ENCODE results near the gene SPDEF. TPM values are rescaled to one million over a fixed set of nuclear protein-coding genes. Genes with fewer than 3 reads are reported as not detected.

The SPDEF gene
- total RNA-seq, 2 experiments from 2014 or later = 0.18 TPM; not detected in 1

GRCh38 chr6:34583461-34583860, 27.3 kb upstream of the SPDEF start:
- H3K9me3 Mint-ChIP-seq (ENCODE audit: low read depth) = no peaks in the 10 kb centered on the region
- CTCF ChIA-PET = interaction anchor here (0.9 kb wide), 1 partner anchor 25 kb away, joined by 3 read pairs; no protein-coding TSS in a partner anchor
- DNase-seq (peak; percentile 47), ATAC-seq (no peak)
- H3K27me3 Mint-ChIP-seq = no peaks in the 10 kb centered on the region
- intact Hi-C loops (cut with DNase I, micrococcal nuclease) = loop anchor here in 1 of 2 experiments (1.0 kb wide), 1 partner anchor 123 kb away; no protein-coding TSS in a partner anchor
- H3K4me3 Mint-ChIP-seq = no peak overlapping the region
- H3K27ac Mint-ChIP-seq = no peak overlapping the region
- POLR2A ChIA-PET = no interaction called here
- no peaks in the 10 kb centered on the region for H3K36me3 Mint-ChIP-seq (ENCODE audit: low read depth)
- H3K4me1 Mint-ChIP-seq = no peaks in the 10 kb centered on the region

DNA sequence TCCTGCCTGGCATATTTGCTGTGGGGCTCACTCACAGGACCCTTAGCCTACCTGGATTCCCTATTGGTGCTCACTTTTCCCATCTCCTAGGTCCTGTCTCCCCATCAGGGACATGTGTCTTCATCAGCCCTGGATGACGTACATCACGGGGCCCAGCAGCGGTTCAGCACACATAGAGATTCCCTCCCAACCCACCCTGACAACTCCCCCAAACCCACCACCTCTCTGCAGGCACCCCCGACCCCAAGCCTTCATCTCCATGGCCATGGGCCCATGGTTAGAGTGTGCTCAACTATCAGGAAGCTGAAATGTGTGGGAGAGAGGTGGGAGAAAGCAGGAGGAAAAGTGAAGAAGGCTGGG, 25.4 kb upstream of the SPDEF start:
- Mint-ChIP-seq H3K27me3 (no peaks in the 10 kb centered on the region), H3K9me3 (ENCODE audit: low read depth) (no peaks in the 10 kb centered on the region), H3K27ac (no peak overlapping the region), H3K4me3 (no peak overlapping the region), H3K36me3 (ENCODE audit: low read depth) (no peaks in the 10 kb centered on the region), H3K4me1 (no peaks in the 10 kb centered on the region)
- DNase-seq = no peak
- intact Hi-C loops (cut with DNase I, micrococcal nuclease) = no loop called here
- no peak for ATAC-seq
- ChIA-PET POLR2A (no interaction called here), CTCF (no interaction called here)

GRCh38 chr6:34580707-34581560, 24.8 kb upstream of the SPDEF start:
- Mint-ChIP-seq H3K36me3 (ENCODE audit: low read depth) (no peaks in the 10 kb centered on the region), H3K4me1 (no peaks in the 10 kb centered on the region), H3K27ac (no peak overlapping the region), H3K27me3 (no peaks in the 10 kb centered on the region), H3K9me3 (ENCODE audit: low read depth) (no peaks in the 10 kb centered on the region), H3K4me3 (no peak overlapping the region)
- CTCF ChIA-PET = interaction anchor here (0.8 to 1.7 kb wide), 4 partner anchors 11 to 76 kb away, joined by 3 to 5 read pairs (median 3); no protein-coding TSS in a partner anchor
- no peak for DNase-seq
- no peak for ATAC-seq
- intact Hi-C loops (cut with DNase I, micrococcal nuclease) = no loop called here
- POLR2A ChIA-PET = no interaction called here

- ChIA-PET CTCF (no interaction called here), POLR2A (no interaction called here)
- intact Hi-C loops (cut with DNase I, micrococcal nuclease) = no loop called here
- Mint-ChIP-seq H3K27me3 (no peaks in the 10 kb centered on the region), H3K27ac (no peak overlapping the region), H3K36me3 (ENCODE audit: low read depth) (no peaks in the 10 kb centered on the region), H3K4me3 (no peak overlapping the region), H3K9me3 (ENCODE audit: low read depth) (no peaks in the 10 kb centered on the region), H3K4me1 (no peaks in the 10 kb centered on the region)
- ATAC-seq (no peak), DNase-seq (no peak)
These were observed 22.5 kb upstream of the SPDEF start for GRCh38 chr6:34578445-34579262.

- H3K9me3 Mint-ChIP-seq (ENCODE audit: low read depth) = no peaks in the 10 kb centered on the region
- H3K4me3 Mint-ChIP-seq = no peak overlapping the region
- no peak for ATAC-seq
- H3K27ac Mint-ChIP-seq = no peak overlapping the region
- H3K36me3 Mint-ChIP-seq (ENCODE audit: low read depth) = no peaks in the 10 kb centered on the region
- no peaks in the 10 kb centered on the region for H3K4me1 Mint-ChIP-seq
- intact Hi-C loops (cut with DNase I, micrococcal nuclease) = no loop called here
- no peaks in the 10 kb centered on the region for H3K27me3 Mint-ChIP-seq
- ChIA-PET POLR2A (no interaction called here), CTCF (interaction anchor here (1.1 kb wide), 1 partner anchor 117 kb away, joined by 4 read pairs; no protein-coding TSS in a partner anchor)
- no peak for DNase-seq
These were observed 20.3 kb upstream of the SPDEF start for GRCh38 chr6:34576286-34576955.

- Mint-ChIP-seq H3K9me3 (ENCODE audit: low read depth) (no peaks in the 10 kb centered on the region), H3K4me3 (no peak overlapping the region), H3K27ac (no peak overlapping the region), H3K36me3 (ENCODE audit: low read depth) (no peaks in the 10 kb centered on the region), H3K4me1 (no peaks in the 10 kb centered on the region), H3K27me3 (no peaks in the 10 kb centered on the region)
- DNase-seq (no peak), ATAC-seq (no peak)
- intact Hi-C loops (cut with DNase I, micrococcal nuclease) = no loop called here
- POLR2A ChIA-PET = no interaction called here
- CTCF ChIA-PET = interaction anchor here (0.7 to 1.1 kb wide), 2 partner anchors 20 to 116 kb away, joined by 3 to 4 read pairs; no protein-coding TSS in a partner anchor
These were observed 19.2 kb upstream of the SPDEF start for GRCh38 chr6:34575326-34575725.

GRCh38 chr6:34574647-34575293, 18.6 kb upstream of the SPDEF start:
- DNase-seq = no peak
- Mint-ChIP-seq H3K36me3 (ENCODE audit: low read depth) (no peaks in the 10 kb centered on the region), H3K27ac (no peak overlapping the region), H3K27me3 (no peaks in the 10 kb centered on the region), H3K4me1 (no peaks in the 10 kb centered on the region), H3K4me3 (no peak overlapping the region), H3K9me3 (ENCODE audit: low read depth) (no peaks in the 10 kb centered on the region)
- ATAC-seq = no peak
- ChIA-PET POLR2A (no interaction called here), CTCF (interaction anchor here (0.7 to 1.1 kb wide), 3 partner anchors 20 to 115 kb away, joined by 3 to 4 read pairs (median 3); no protein-coding TSS in a partner anchor)
- intact Hi-C loops (cut with DNase I, micrococcal nuclease) = no loop called here

GRCh38 chr6:34573567-34574183, 17.5 kb upstream of the SPDEF start:
- ATAC-seq (no peak), DNase-seq (no peak)
- Mint-ChIP-seq H3K4me3 (no peak overlapping the region), H3K4me1 (no peaks in the 10 kb centered on the region), H3K27me3 (no peaks in the 10 kb centered on the region), H3K36me3 (ENCODE audit: low read depth) (no peaks in the 10 kb centered on the region), H3K9me3 (ENCODE audit: low read depth) (no peaks in the 10 kb centered on the region), H3K27ac (no peak overlapping the region)
- POLR2A ChIA-PET = no interaction called here
- intact Hi-C loops (cut with DNase I, micrococcal nuclease) = no loop called here
- CTCF ChIA-PET = interaction anchor here (0.9 to 1.1 kb wide), 2 partner anchors 35 to 113 kb away, joined by 3 to 5 read pairs; no protein-coding TSS in a partner anchor

DNA sequence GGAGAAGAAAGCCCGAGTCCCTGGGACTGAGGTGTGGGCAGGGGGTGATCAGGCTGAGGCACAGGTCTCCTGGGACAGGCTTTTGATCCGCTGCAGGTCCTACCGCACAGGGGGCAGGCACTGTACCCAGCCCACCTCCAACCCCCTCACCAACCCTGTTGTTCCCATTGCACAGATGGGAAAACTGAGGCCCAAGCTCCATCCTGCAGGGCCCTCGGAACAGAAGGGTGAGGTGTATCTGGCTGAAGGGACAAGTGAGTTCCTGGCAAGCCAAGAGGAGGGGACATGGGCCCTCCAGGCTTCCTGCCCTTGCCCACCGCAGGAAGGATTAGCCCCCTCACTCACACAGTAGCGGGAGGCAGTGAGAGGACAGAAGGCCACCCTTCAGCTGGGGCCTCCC, 16.5 kb upstream of the SPDEF start:
- no peaks in the 10 kb centered on the region for H3K36me3 Mint-ChIP-seq (ENCODE audit: low read depth)
- DNase-seq = no peak
- H3K4me3 Mint-ChIP-seq = no peak overlapping the region
- no peaks in the 10 kb centered on the region for H3K9me3 Mint-ChIP-seq (ENCODE audit: low read depth)
- ATAC-seq = no peak
- no peaks in the 10 kb centered on the region for H3K4me1 Mint-ChIP-seq
- ChIA-PET POLR2A (no interaction called here), CTCF (no interaction called here)
- no peak overlapping the region for H3K27ac Mint-ChIP-seq
- intact Hi-C loops (cut with DNase I, micrococcal nuclease) = no loop called here
- H3K27me3 Mint-ChIP-seq = no peaks in the 10 kb centered on the region

- H3K4me3 Mint-ChIP-seq = no peak overlapping the region
- CTCF ChIA-PET = no interaction called here
- ATAC-seq (no peak), DNase-seq (no peak)
- no peaks in the 10 kb centered on the region for H3K27me3 Mint-ChIP-seq
- POLR2A ChIA-PET = no interaction called here
- no peaks in the 10 kb centered on the region for H3K36me3 Mint-ChIP-seq (ENCODE audit: low read depth)
- H3K4me1 Mint-ChIP-seq = no peaks in the 10 kb centered on the region
- intact Hi-C loops (cut with DNase I, micrococcal nuclease) = no loop called here
- no peak overlapping the region for H3K27ac Mint-ChIP-seq
- H3K9me3 Mint-ChIP-seq (ENCODE audit: low read depth) = no peaks in the 10 kb centered on the region
These were observed 15.9 kb upstream of the SPDEF start for GRCh38 chr6:34572021-34572420.

DNA sequence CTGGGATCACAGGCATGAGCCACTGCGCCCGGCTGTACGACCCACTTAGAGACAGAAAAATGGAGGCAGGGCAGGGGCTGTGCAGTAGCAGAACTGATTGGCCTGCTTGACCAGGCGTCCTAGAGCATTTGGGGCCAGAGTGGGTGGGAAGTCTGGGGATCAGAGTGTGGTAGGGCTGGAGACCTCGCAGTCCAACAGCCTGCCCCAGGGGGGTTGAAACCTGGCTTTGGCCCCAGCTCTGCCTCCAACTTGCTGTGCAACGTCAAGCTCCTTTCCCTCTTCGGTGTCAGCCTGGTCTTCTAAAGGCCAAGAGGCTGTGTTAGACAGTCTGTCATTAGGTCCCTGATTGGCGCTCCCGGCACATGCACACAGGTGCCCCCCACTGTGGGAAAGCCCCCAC, 15.3 kb upstream of the SPDEF start:
- H3K9me3 Mint-ChIP-seq (ENCODE audit: low read depth) = no peaks in the 10 kb centered on the region
- no peak for ATAC-seq
- ChIA-PET POLR2A (no interaction called here), CTCF (no interaction called here)
- no peak overlapping the region for H3K4me3 Mint-ChIP-seq
- H3K36me3 Mint-ChIP-seq (ENCODE audit: low read depth) = no peaks in the 10 kb centered on the region
- no peak overlapping the region for H3K27ac Mint-ChIP-seq
- intact Hi-C loops (cut with DNase I, micrococcal nuclease) = no loop called here
- no peaks in the 10 kb centered on the region for H3K4me1 Mint-ChIP-seq
- peaks cover 2% of the 10 kb centered on the region for H3K27me3 Mint-ChIP-seq
- DNase-seq = no peak

Measured in activated CD4-positive, alpha-beta T cell treated with anti-CD3 and anti-CD28 coated beads for 36 hours (primary cell).